ENCODE measurements around the gene GPR15LG.

DNA sequence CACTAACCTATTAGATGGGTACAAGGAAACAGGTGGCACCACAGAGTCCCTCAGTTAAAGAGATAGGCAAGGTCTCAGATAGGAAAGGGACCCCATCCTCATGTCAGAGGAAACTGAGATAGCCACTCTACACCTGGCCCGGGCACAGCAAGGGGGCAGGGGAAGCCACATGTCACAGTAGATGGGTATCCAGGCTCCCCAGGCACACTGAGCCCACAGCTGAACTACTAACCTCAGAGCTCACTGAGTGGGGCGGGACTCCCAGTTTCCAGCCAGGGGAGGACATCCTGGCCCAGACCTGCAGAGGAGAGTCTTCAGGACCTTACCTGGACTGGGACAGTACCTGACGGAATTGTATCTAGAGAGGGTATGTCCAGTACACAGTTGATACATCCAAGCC is 17.0 kb downstream of the GPR15LG start:
- no peak for TF ChIP-seq POLR2A (IDR thresholded peaks at IDR 0.05; ENCODE audit: low read depth, low read length)
- TF ChIP-seq, protein P1, sequence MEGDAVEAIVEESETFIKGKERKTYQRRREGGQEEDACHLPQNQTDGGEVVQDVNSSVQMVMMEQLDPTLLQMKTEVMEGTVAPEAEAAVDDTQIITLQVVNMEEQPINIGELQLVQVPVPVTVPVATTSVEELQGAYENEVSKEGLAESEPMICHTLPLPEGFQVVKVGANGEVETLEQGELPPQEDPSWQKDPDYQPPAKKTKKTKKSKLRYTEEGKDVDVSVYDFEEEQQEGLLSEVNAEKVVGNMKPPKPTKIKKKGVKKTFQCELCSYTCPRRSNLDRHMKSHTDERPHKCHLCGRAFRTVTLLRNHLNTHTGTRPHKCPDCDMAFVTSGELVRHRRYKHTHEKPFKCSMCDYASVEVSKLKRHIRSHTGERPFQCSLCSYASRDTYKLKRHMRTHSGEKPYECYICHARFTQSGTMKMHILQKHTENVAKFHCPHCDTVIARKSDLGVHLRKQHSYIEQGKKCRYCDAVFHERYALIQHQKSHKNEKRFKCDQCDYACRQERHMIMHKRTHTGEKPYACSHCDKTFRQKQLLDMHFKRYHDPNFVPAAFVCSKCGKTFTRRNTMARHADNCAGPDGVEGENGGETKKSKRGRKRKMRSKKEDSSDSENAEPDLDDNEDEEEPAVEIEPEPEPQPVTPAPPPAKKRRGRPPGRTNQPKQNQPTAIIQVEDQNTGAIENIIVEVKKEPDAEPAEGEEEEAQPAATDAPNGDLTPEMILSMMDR (IDR thresholded peaks at IDR 0.05; ENCODE audit: extremely low read depth in 1 of 2, insufficient read depth in 1 of 2, low read depth in 1 of 2, low read length in 2 of 2), result no peak
- TF ChIP-seq, protein P2, sequence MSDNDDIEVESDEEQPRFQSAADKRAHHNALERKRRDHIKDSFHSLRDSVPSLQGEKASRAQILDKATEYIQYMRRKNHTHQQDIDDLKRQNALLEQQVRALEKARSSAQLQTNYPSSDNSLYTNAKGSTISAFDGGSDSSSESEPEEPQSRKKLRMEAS (IDR thresholded peaks at IDR 0.05; ENCODE audit: insufficient read depth, insufficient read length), result no peak
- no peak for TF ChIP-seq POLR2AphosphoS5 (IDR thresholded peaks at IDR 0.05; ENCODE audit: insufficient read depth, low read depth, low read length)
- no peak for TF ChIP-seq JUN (IDR thresholded peaks at IDR 0.05; ENCODE audit: borderline replicate concordance, insufficient read depth, insufficient read length, low read depth)
- TF ChIP-seq EZH2 (IDR thresholded peaks at IDR 0.05; ENCODE audit: borderline replicate concordance, low read depth, low read length, severe bottlenecking), result no peak
- no peak for TF ChIP-seq FOS (IDR thresholded peaks at IDR 0.05; ENCODE audit: borderline replicate concordance, insufficient read depth, low read length)

Data from endothelial cell of umbilical vein (primary cell).